H9 (cell line): Measurements from ENCODE around the gene ARMH1. TPM values are rescaled to one million over a fixed set of nuclear protein-coding genes. Genes with fewer than 3 reads are reported as not detected.

Experiments used
- DNase-seq: peaks from one replicate; pipeline ENCODE4 v3.0.0-alpha.2; 2017
- H2AFZ ChIP-seq: one replicate; pipeline ENCODE4 v1.6.1; 2013; ENCODE audit warnings: mild to moderate bottlenecking, low read length, control low read depth, moderate library complexity
- H2AK5ac ChIP-seq: 2 replicates; pipeline ENCODE4 v1.6.1; 2013; ENCODE audit warnings: low read length, control low read depth, mixed read lengths; ENCODE audit not compliant: insufficient read length
- H2BK120ac ChIP-seq: one replicate; pipeline ENCODE4 v1.6.1; 2013; ENCODE audit warnings: low read depth, mild to moderate bottlenecking, low read length, control low read depth, inconsistent platforms; ENCODE audit not compliant: poor library complexity, severe bottlenecking
- H2BK12ac ChIP-seq: 2 replicates; pipeline ENCODE4 v1.6.1; 2013; ENCODE audit warnings: low read length, control low read depth, mixed read lengths, low read depth; ENCODE audit not compliant: insufficient read length
- H2BK15ac ChIP-seq: 2 replicates; pipeline ENCODE4 v1.6.1; 2013; ENCODE audit warnings: low read depth, low read length, control low read depth
- H2BK20ac ChIP-seq: one replicate; pipeline ENCODE4 v1.6.1; 2013; ENCODE audit warnings: low read depth, mild to moderate bottlenecking, low read length, control low read depth, inconsistent platforms; ENCODE audit not compliant: poor library complexity, severe bottlenecking
- H2BK5ac ChIP-seq: 2 replicates; pipeline ENCODE4 v1.6.1; 2013; ENCODE audit warnings: low read length, control low read depth, mixed read lengths; ENCODE audit not compliant: insufficient read length
- H3K14ac ChIP-seq: 2 replicates; pipeline ENCODE4 v1.6.1; 2013; ENCODE audit warnings: low read length, control low read depth; ENCODE audit not compliant: insufficient read depth
- H3K18ac ChIP-seq: 2 replicates; pipeline ENCODE4 v1.6.1; 2013; ENCODE audit warnings: low read depth, mild to moderate bottlenecking, mixed read lengths, low read length, control low read depth; ENCODE audit not compliant: insufficient read length
- H3K23ac ChIP-seq: 2 replicates; pipeline ENCODE4 v1.6.1; 2013; ENCODE audit warnings: low read length, control low read depth, mixed read lengths, low read depth; ENCODE audit not compliant: insufficient read length
- H3K23me2 ChIP-seq: 2 replicates; pipeline ENCODE4 v1.6.1; 2013; ENCODE audit warnings: low read depth, mild to moderate bottlenecking, mixed read lengths, low read length, control low read depth; ENCODE audit not compliant: insufficient read length, poor library complexity, severe bottlenecking
- H3K27ac ChIP-seq: 2 replicates; pipeline ENCODE4 v1.5.1; 2013; ENCODE audit warnings: low read length, control low read depth, mixed read lengths, low read depth; ENCODE audit not compliant: insufficient read length
- H3K27me3 ChIP-seq: 2 replicates; pipeline ENCODE4 v1.6.1; 2013; ENCODE audit warnings: low read length, control low read depth, inconsistent platforms; ENCODE audit not compliant: insufficient read depth
- H3K4ac ChIP-seq: 2 replicates; pipeline ENCODE4 v1.6.1; 2013; ENCODE audit warnings: low read depth, mild to moderate bottlenecking, control low read depth, inconsistent platforms, low read length, moderate library complexity
- H3K4me1 ChIP-seq: 2 replicates; pipeline ENCODE4 v1.6.1; 2013; ENCODE audit warnings: low read length, control low read depth, inconsistent platforms; ENCODE audit not compliant: insufficient read depth
- H3K4me2 ChIP-seq: 2 replicates; pipeline ENCODE4 v1.6.1; 2013; ENCODE audit warnings: low read length, control low read depth, mixed read lengths; ENCODE audit not compliant: insufficient read length, insufficient read depth
- H3K56ac ChIP-seq: 2 replicates; pipeline ENCODE4 v1.6.1; 2013; ENCODE audit warnings: low read depth, mild to moderate bottlenecking, mixed read lengths, low read length, control low read depth; ENCODE audit not compliant: insufficient read length
- H3K79me1 ChIP-seq: 2 replicates; pipeline ENCODE4 v1.6.1; 2013; ENCODE audit warnings: low read depth, mild to moderate bottlenecking, moderate library complexity, low read length, control low read depth, inconsistent platforms; ENCODE audit not compliant: insufficient read depth, poor library complexity, severe bottlenecking
- H3K79me2 ChIP-seq: 2 replicates; pipeline ENCODE4 v1.6.1; 2013; ENCODE audit warnings: low read length, control low read depth, inconsistent platforms; ENCODE audit not compliant: insufficient read depth
- H3K9ac ChIP-seq: 2 replicates; pipeline ENCODE4 v1.6.1; 2013; ENCODE audit warnings: low read length, control low read depth, mixed read lengths; ENCODE audit not compliant: insufficient read length; ENCODE audit errors: extremely low read depth
- H3K9me3 ChIP-seq: one replicate; pipeline ENCODE4 v1.6.1; 2013; ENCODE audit warnings: low read depth, low read length, inconsistent platforms; ENCODE audit not compliant: control insufficient read depth
- H3T11ph ChIP-seq: one replicate; pipeline ENCODE4 v1.6.1; 2013; ENCODE audit warnings: mild to moderate bottlenecking, low read length, control low read depth, inconsistent platforms
- H4K20me1 ChIP-seq: one replicate; pipeline ENCODE4 v1.6.1; 2013; ENCODE audit not compliant: control insufficient read depth, insufficient read length, insufficient read depth
- H4K5ac ChIP-seq: 2 replicates; pipeline ENCODE4 v1.6.1; 2013; ENCODE audit warnings: low read depth, mild to moderate bottlenecking, mixed read lengths, low read length, control low read depth; ENCODE audit not compliant: insufficient read length
- H4K8ac ChIP-seq: replicated peaks from 2 replicates; pipeline ENCODE4 v1.6.1; 2013; ENCODE audit warnings: low read length, control low read depth, mixed read lengths, low read depth; ENCODE audit not compliant: insufficient read length
- H4K91ac ChIP-seq: 2 replicates; pipeline ENCODE4 v1.6.1; 2013; ENCODE audit warnings: low read depth, mild to moderate bottlenecking, moderate library complexity, mixed read lengths, low read length, control low read depth; ENCODE audit not compliant: insufficient read length
- H3K27ac Mint-ChIP-seq, 3 experiments: 2 replicates in 2 of 3; 3 replicates in 1 of 3; pipeline ENCODE4 v1.8.0; 2020 to 2021; ENCODE audit warnings: mixed read lengths in 3 of 3, mild to moderate bottlenecking in 1 of 3, moderate library complexity in 1 of 3
- H3K27me3 Mint-ChIP-seq: 2 replicates; pipeline ENCODE4 v1.8.0; 2021; ENCODE audit warnings: low read depth, mild to moderate bottlenecking, moderate library complexity, mixed read lengths
- H3K36me3 Mint-ChIP-seq, 3 experiments: 2 replicates in 2 of 3; 3 replicates in 1 of 3; pipeline ENCODE4 v1.8.0; 2020 to 2021; ENCODE audit warnings: low read depth in 3 of 3, mixed read lengths in 3 of 3; ENCODE audit not compliant: insufficient read depth in 1 of 3
- H3K4me1 Mint-ChIP-seq, 2 experiments: 2 replicates each; pipeline ENCODE4 v1.8.0; 2020; ENCODE audit warnings: mixed read lengths in 2 of 2
- H3K4me3 Mint-ChIP-seq, 2 experiments: 2 replicates in 1 of 2; 3 replicates in 1 of 2; pipeline ENCODE4 v1.8.0; 2020 to 2021; ENCODE audit warnings: mild to moderate bottlenecking in 2 of 2, mixed read lengths in 2 of 2, moderate library complexity in 1 of 2
- H3K9me3 Mint-ChIP-seq, 2 experiments: 2 replicates in 1 of 2; 3 replicates in 1 of 2; pipeline ENCODE4 v1.8.0; 2020; ENCODE audit warnings: mild to moderate bottlenecking in 2 of 2, mixed read lengths in 2 of 2, moderate library complexity in 1 of 2
- CTCF ChIP-seq: fragments of 200-600 bp; sonication (generic); conservative IDR thresholded peaks from 3 replicates; pipeline ENCODE4 v1.8.0; 2021; ENCODE audit warnings: antibody characterized with exemption, mild to moderate bottlenecking
- WGBS: extraction: QIAGEN DNeasy Blood & Tissue Kit; methylation state at CpG from one replicate; pipeline ENCODE4 v1.1.7; 2013; ENCODE audit warnings: missing lambda C conversion rate, low lambda C conversion rate, mixed read lengths; ENCODE audit not compliant: insufficient read length; ENCODE audit errors: extremely low coverage; 5-methylcytosine and 5-hydroxymethylcytosine counted together
- total RNA-seq: library from RNA; stranded (reverse); gene quantifications from 2 replicates; pipeline ENCODE4 v1.2.1, GENCODE V29; 2021

The ARMH1 gene
- total RNA-seq, 1 experiment from 2014 or later, result 1.0 TPM

DNA sequence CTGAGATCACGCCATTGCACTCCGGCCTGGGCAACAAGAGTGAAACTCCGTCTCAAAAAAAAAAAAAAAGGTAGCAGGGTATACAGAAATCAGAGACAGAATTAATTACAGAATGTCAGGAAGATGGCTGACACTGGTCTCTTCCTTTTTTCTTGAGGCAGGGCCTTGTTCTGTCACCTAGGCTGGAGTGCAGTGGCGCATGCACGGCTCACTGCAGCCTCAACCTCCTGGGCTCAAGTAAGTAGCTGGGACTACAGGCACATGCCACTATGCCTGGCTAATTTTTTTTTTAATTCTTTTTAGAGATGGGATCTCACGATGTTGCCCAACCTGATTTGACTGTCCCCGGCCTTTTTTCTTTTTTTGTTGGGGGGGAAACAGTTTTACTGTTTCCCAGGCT, 40.0 kb downstream of the ARMH1 start:
- no peaks in the 10 kb centered on the region for H3K27me3 ChIP-seq
- H3K4me1 Mint-ChIP-seq, result peaks cover 0 to 4% of the 10 kb centered on the region in 2 experiments; a peak in 1 of 4 replicates
- DNase-seq, result no peak
- H2BK120ac ChIP-seq, result no peak overlapping the region
- H2AFZ ChIP-seq, result no peak overlapping the region
- no peak overlapping the region for H2BK15ac ChIP-seq
- no peaks in the 10 kb centered on the region for H3K4me1 ChIP-seq
- H2BK12ac ChIP-seq, result no peak overlapping the region
- no peak overlapping the region for H4K5ac ChIP-seq
- H3K9me3 Mint-ChIP-seq, result no peaks in the 10 kb centered on the region; a peak in 1 of 5 replicates
- H3K27me3 Mint-ChIP-seq, result no peaks in the 10 kb centered on the region; the same call in 1 of the 2 replicates
- H3K23ac ChIP-seq, result no peak overlapping the region
- H3K4me2 ChIP-seq, result no peak overlapping the region
- no peak overlapping the region for H3T11ph ChIP-seq
- H3K56ac ChIP-seq, result no peak overlapping the region
- no peak overlapping the region for H3K4me3 Mint-ChIP-seq
- H4K20me1 ChIP-seq, result no peaks in the 10 kb centered on the region
- no peak for TF ChIP-seq CTCF
- H3K23me2 ChIP-seq, result no peaks in the 10 kb centered on the region
- H3K9me3 ChIP-seq, result no peaks in the 10 kb centered on the region
- H3K9ac ChIP-seq, result no peak overlapping the region
- no peaks in the 10 kb centered on the region for H3K79me2 ChIP-seq
- H3K14ac ChIP-seq, result no peak overlapping the region
- H3K27ac ChIP-seq, result no peak overlapping the region
- H3K18ac ChIP-seq, result no peak overlapping the region
- no peak overlapping the region for H4K8ac ChIP-seq
- no peak overlapping the region for H2BK20ac ChIP-seq
- H3K27ac Mint-ChIP-seq, result no peak overlapping the region
- no peak overlapping the region for H4K91ac ChIP-seq
- H3K36me3 Mint-ChIP-seq, result no peaks in the 10 kb centered on the region
- no CpG with 5 or more reads among the region's 7 CpGs for WGBS
- no peak overlapping the region for H3K4ac ChIP-seq
- no peak overlapping the region for H2AK5ac ChIP-seq
- H3K79me1 ChIP-seq, result no peaks in the 10 kb centered on the region
- no peak overlapping the region for H2BK5ac ChIP-seq
